ENCODE results near the gene CEACAM21. TPM values are rescaled to one million over a fixed set of nuclear protein-coding genes. Genes with fewer than 3 reads are reported as not detected.

CEACAM21 gene
- polyA plus RNA-seq, 1 of the 3 experiments (the other 2 are of a cell fraction): not detected

- Histone ChIP-seq H3K9me3 (no peaks in the 10 kb centered on the region; the same call in 1 of the 2 replicates), H3F3A (replicated peaks; ENCODE audit: insufficient read depth) (no peaks in the 10 kb centered on the region)
- POLR2A ChIA-PET: no interaction called here
Observed at GRCh38 chr19:41551711-41552110, 24.3 kb upstream of the CEACAM21 start.

More at GRCh38 chr19:41551711-41552110, 24.3 kb upstream of the CEACAM21 start:
- H4K20me1 ChIP-seq (ENCODE audit: insufficient read depth): no peaks in the 10 kb centered on the region
- DNase-seq: no peak
- CTCF ChIA-PET: interaction anchor here (0.8 to 1.7 kb wide), 5 partner anchors 11 to 102 kb away, joined by 3 to 5 read pairs (median 4); no protein-coding TSS in a partner anchor
- H3K4me2 ChIP-seq: no peak overlapping the region
- WGBS (ENCODE audit: low lambda C conversion rate): 10% methylated on average over 6 of the region's 6 CpGs
- H3K4me1 ChIP-seq (ENCODE audit: control insufficient read depth in 1 of 2, insufficient read depth in 2 of 2, low read depth in 1 of 2, low read length in 1 of 2): no peaks in the 10 kb centered on the region
- no peak overlapping the region for H3K4me3 ChIP-seq (ENCODE audit: low read depth in 2 of 2, low read length in 1 of 2)
- no peaks in the 10 kb centered on the region for H3K9me2 ChIP-seq
- H3K27ac ChIP-seq (ENCODE audit: low read depth in 2 of 2, low read length in 1 of 2): no peak overlapping the region
- H3K9ac ChIP-seq: no peak overlapping the region
- no peaks in the 10 kb centered on the region for H3K36me3 ChIP-seq (replicated peaks in 1 of 2; ENCODE audit: control insufficient read depth in 1 of 2, insufficient read depth in 2 of 2, low read length in 1 of 2)
- TF ChIP-seq POLR2AphosphoS5 (IDR thresholded peaks at IDR 0.05; ENCODE audit: low read depth, low read length) (no peak), YY1 (IDR thresholded peaks at IDR 0.05; ENCODE audit: low read depth) (no peak), JUND (IDR thresholded peaks at IDR 0.05) (no peak), ZBTB33 (IDR thresholded peaks at IDR 0.05; ENCODE audit: borderline replicate concordance, low read depth) (no peak), FOXM1 (IDR thresholded peaks at IDR 0.05; ENCODE audit: low read depth) (no peak), TCF12 (IDR thresholded peaks at IDR 0.05) (no peak), FOSL2 (IDR thresholded peaks at IDR 0.05; ENCODE audit: borderline replicate concordance, low read depth) (no peak), EP300 (IDR thresholded peaks at IDR 0.05; ENCODE audit: borderline replicate concordance in 1 of 2, low read depth in 1 of 2, low read length in 1 of 2) (no peak), REST (IDR thresholded peaks at IDR 0.05; ENCODE audit: low read depth, low read length) (no peak), CHD2 (IDR thresholded peaks at IDR 0.05; ENCODE audit: low read length, partially characterized antibody) (no peak), MAX (IDR thresholded peaks at IDR 0.05; ENCODE audit: low read depth) (no peak), GATA2 (CRISPR knock-in tag; IDR thresholded peaks at IDR 0.05) (no peak), TAF1 (IDR thresholded peaks at IDR 0.05; ENCODE audit: borderline replicate concordance, low read depth, low read length) (no peak), SMC3 (IDR thresholded peaks at IDR 0.05; ENCODE audit: low read depth, low read length) (no peak), GABPA (IDR thresholded peaks at IDR 0.05; ENCODE audit: low read depth) (no peak), FOXJ3 (CRISPR knock-in tag; IDR thresholded peaks at IDR 0.05) (no peak), MEF2A (IDR thresholded peaks at IDR 0.05; ENCODE audit: borderline replicate concordance, low read depth) (no peak), PBX3 (IDR thresholded peaks at IDR 0.05) (no peak)
- no peak overlapping the region for H2AFZ ChIP-seq (ENCODE audit: low read depth)
- no peaks in the 10 kb centered on the region for H3K79me2 ChIP-seq (ENCODE audit: insufficient read depth)
- H3K27me3 ChIP-seq (ENCODE audit: insufficient read depth): peaks cover 70% of the 10 kb centered on the region
